HepG2 (cell line): Measurements from ENCODE around the gene FGFR3. TPM values are rescaled to one million over a fixed set of nuclear protein-coding genes. Genes with fewer than 3 reads are reported as not detected.

Source experiments
- ADNP ChIP-seq: sonication (generic); formaldehyde crosslinking; IDR thresholded peaks from 2 replicates; pipeline ENCODE4 v1.4.0; 2020; ENCODE audit warnings: missing genetic modification reagents
- CREB1 ChIP-seq, 2 experiments: fragments of 450-650 bp in 1 of 2; IDR thresholded peaks; 2 replicates each; pipeline ENCODE4 v1.6.1; 2016 to 2017; ENCODE audit warnings: control low read depth in 1 of 2, mild to moderate bottlenecking in 1 of 2, missing compliant biosample characterization in 1 of 2, missing genetic modification characterization in 1 of 2
- FOXA1 ChIP-seq, 2 experiments: fragments of 450-650 bp in 1 of 2; sonication (generic) in 1 of 2; formaldehyde crosslinking in 1 of 2; IDR thresholded peaks; 2 replicates each; pipeline versions ENCODE4 v1.4.0 to v1.6.1; 2016 to 2020; ENCODE audit warnings: missing genetic modification reagents in 1 of 2
- JUN ChIP-seq: sonication (generic); formaldehyde crosslinking; IDR thresholded peaks from 2 replicates; pipeline ENCODE4 v1.4.0; 2020; ENCODE audit warnings: mild to moderate bottlenecking, missing genetic modification reagents
- JUND ChIP-seq: sonication (generic); formaldehyde crosslinking; IDR thresholded peaks from 2 replicates; pipeline ENCODE4 v1.8.0; 2022; ENCODE audit warnings: mild to moderate bottlenecking, missing genetic modification reagents
- POLR2G ChIP-seq: fragments of 200-400 bp; formaldehyde crosslinking; IDR thresholded peaks from 2 replicates; pipeline ENCODE4 v1.6.1; 2018; ENCODE audit warnings: mild to moderate bottlenecking, low read depth, low read length, moderate library complexity
- RFX1 ChIP-seq: fragments of 450-650 bp; IDR thresholded peaks from 2 replicates; pipeline ENCODE4 v1.6.1; 2017
- SIN3B ChIP-seq: fragments of 150-350 bp; IDR thresholded peaks from 2 replicates; pipeline ENCODE4 v1.6.1; 2014; ENCODE audit warnings: low read length
- TMF1 ChIP-seq: sonication (generic); formaldehyde crosslinking; IDR thresholded peaks from 2 replicates; pipeline ENCODE4 v1.8.1; 2022; ENCODE audit warnings: low read depth, missing genetic modification reagents
- ZKSCAN1 ChIP-seq: fragments of 150-350 bp; IDR thresholded peaks from 2 replicates; pipeline ENCODE4 v1.6.1; 2014; ENCODE audit warnings: low read length
- ZMYM3 ChIP-seq: sonication (generic); formaldehyde crosslinking; IDR thresholded peaks from 2 replicates; pipeline ENCODE4 v1.5.1; 2020; ENCODE audit warnings: mild to moderate bottlenecking, missing genetic modification reagents
- ZNF232 ChIP-seq: sonication (generic); formaldehyde crosslinking; IDR thresholded peaks from 2 replicates; pipeline ENCODE4 v1.4.0; 2020; ENCODE audit warnings: missing genetic modification reagents, borderline replicate concordance
- ZNF382 ChIP-seq: sonication (generic); formaldehyde crosslinking; IDR thresholded peaks from 2 replicates; pipeline ENCODE4 v1.5.0; 2020; ENCODE audit warnings: missing genetic modification reagents, mild to moderate bottlenecking, borderline replicate concordance
- ZNF484 ChIP-seq: sonication (generic); formaldehyde crosslinking; IDR thresholded peaks from 2 replicates; pipeline ENCODE4 v1.5.1; 2020; ENCODE audit warnings: mild to moderate bottlenecking, low read depth, missing genetic modification reagents, borderline replicate concordance
- ZNF589 ChIP-seq: sonication (generic); formaldehyde crosslinking; conservative IDR thresholded peaks from 2 replicates; pipeline ENCODE4 v1.8.0; 2022; ENCODE audit warnings: mild to moderate bottlenecking, moderate library complexity, missing genetic modification reagents
- ZNF703 ChIP-seq: sonication (generic); formaldehyde crosslinking; IDR thresholded peaks from 2 replicates; pipeline ENCODE4 v1.5.1; 2020; ENCODE audit warnings: missing genetic modification reagents, mild to moderate bottlenecking, moderate library complexity, borderline replicate concordance
- polyA plus RNA-seq, 8 experiments: library from polyadenylated mRNA; depleted of rRNA in 3 of 8; stranded (reverse) in 7 of 8; unstranded in 1 of 8; fragments of >200 nt; fragmentation: Illumina TruSeq in 4 of 8; extraction: Trizol in 4 of 8; gene quantifications; 2 replicates each; pipeline versions ENCODE4 v1.2.1 to v1.2.3, GENCODE V29; 2011 to 2016; ENCODE audit warnings: low read depth in 4 of 8, missing spikeins in 1 of 8, mixed read lengths in 1 of 8; ENCODE audit not compliant: insufficient read depth in 1 of 8
- total RNA-seq, 5 experiments: library from RNA; depleted of rRNA; stranded (reverse); fragments of >200 nt; fragmentation: Illumina TruSeq; extraction: Trizol; gene quantifications; 2 replicates each; pipeline ENCODE4 v1.2.3, GENCODE V29; 2016; ENCODE audit warnings: low read depth in 1 of 5
- TF ChIP-seq, protein P1 (sequence below): sonication (generic); formaldehyde crosslinking; IDR thresholded peaks from 2 replicates; pipeline ENCODE4 v1.5.0; 2020; ENCODE audit warnings: mild to moderate bottlenecking, missing genetic modification reagents
- TF ChIP-seq, protein P2 (sequence below): sonication (generic); formaldehyde crosslinking; IDR thresholded peaks from 2 replicates; pipeline ENCODE4 v1.4.0; 2020; ENCODE audit warnings: missing genetic modification reagents, borderline replicate concordance
- TF ChIP-seq, protein P3 (sequence below): IDR thresholded peaks from 2 replicates; pipeline ENCODE4 v1.6.1; 2016; ENCODE audit warnings: low read depth, control low read depth
- TF ChIP-seq, protein P4 (sequence below): sonication (generic); formaldehyde crosslinking; IDR thresholded peaks from 2 replicates; pipeline ENCODE4 v1.4.0; 2020; ENCODE audit warnings: missing genetic modification reagents
- TF ChIP-seq, protein P5 (sequence below): sonication (generic); formaldehyde crosslinking; IDR thresholded peaks from 2 replicates; pipeline ENCODE4 v1.8.1; 2022; ENCODE audit warnings: mild to moderate bottlenecking, missing genetic modification reagents

The FGFR3 gene
- total and polyA plus RNA-seq, 2 of the 13 experiments (the other 11 are each of a cell fraction or from before 2014, with no cell fraction given): 103 to 109 TPM

DNA sequence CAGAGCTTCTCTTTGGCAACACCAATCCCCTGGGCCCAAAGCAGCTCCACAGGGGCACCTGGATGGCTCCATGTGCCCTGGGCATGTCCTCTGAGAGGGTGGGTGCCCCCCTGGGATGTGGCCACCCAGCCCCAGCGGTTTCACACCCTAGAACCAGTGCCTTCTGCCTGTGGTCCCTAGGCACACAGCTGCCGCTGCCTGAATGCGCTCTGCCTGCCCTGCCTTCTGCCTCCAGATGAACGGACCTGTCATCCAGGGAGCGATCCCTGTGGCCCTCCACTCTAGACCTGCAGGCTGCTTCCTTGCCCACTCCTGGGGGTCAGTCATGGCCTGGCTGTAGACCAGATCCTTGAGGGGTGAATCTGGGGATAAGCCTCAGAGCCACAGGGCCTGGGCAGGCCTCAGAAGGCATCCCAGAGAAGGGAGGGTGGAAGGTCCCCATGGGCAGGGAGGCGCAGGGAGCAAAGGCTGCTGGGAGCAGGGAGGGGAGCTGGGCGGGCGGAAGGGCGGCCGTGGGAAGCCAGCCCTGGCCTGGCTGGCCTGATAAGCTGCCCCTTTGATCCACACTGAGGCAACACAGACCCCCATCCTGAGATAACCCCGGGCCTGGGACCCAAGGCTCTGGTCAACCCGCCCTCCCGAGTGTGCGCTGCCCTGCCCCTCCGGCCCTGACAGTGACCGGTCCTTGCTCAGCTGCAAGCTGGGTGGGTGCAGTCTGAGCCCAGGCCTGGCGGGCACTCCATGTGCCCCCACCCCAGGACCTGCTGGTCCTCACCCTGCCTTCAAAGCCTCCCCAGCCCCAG, 8.1 kb upstream of the FGFR3 start (continued):
- TF ChIP-seq, protein P1, sequence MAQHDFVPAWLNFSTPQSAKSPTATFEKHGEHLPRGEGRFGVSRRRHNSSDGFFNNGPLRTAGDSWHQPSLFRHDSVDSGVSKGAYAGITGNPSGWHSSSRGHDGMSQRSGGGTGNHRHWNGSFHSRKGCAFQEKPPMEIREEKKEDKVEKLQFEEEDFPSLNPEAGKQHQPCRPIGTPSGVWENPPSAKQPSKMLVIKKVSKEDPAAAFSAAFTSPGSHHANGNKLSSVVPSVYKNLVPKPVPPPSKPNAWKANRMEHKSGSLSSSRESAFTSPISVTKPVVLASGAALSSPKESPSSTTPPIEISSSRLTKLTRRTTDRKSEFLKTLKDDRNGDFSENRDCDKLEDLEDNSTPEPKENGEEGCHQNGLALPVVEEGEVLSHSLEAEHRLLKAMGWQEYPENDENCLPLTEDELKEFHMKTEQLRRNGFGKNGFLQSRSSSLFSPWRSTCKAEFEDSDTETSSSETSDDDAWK (CRISPR knock-in tag): no peak
- TF ChIP-seq ADNP (CRISPR knock-in tag) (no peak), ZNF703 (CRISPR knock-in tag) (no peak), RFX1 (no peak), TMF1 (0 out of 2 replicates have a peak, but pooled peaks have one; percentile 22), ZNF232 (no peak; the same call in 1 of the 2 replicates), SIN3B (no peak), ZMYM3 (peak; percentile 56), JUN (CRISPR knock-in tag) (0 out of 2 replicates have a peak, but pooled peaks have one; percentile 33), POLR2G (peak; percentile 86), ZNF484 (no peak), CREB1 (IDR thresholded peaks at IDR 0.05) (no peak), CREB1 (CRISPR knock-in tag; IDR thresholded peaks at IDR 0.05) (no peak), ZKSCAN1 (no peak), ZNF382 (CRISPR knock-in tag) (no peak), FOXA1 (IDR thresholded peaks at IDR 0.05) (no peak), FOXA1 (CRISPR knock-in tag; IDR thresholded peaks at IDR 0.05) (peak; percentile 66), JUND (CRISPR knock-in tag) (peak; percentile 9; the same call in 1 of the 2 replicates), ZNF589 (no peak)
- TF ChIP-seq, protein P2, sequence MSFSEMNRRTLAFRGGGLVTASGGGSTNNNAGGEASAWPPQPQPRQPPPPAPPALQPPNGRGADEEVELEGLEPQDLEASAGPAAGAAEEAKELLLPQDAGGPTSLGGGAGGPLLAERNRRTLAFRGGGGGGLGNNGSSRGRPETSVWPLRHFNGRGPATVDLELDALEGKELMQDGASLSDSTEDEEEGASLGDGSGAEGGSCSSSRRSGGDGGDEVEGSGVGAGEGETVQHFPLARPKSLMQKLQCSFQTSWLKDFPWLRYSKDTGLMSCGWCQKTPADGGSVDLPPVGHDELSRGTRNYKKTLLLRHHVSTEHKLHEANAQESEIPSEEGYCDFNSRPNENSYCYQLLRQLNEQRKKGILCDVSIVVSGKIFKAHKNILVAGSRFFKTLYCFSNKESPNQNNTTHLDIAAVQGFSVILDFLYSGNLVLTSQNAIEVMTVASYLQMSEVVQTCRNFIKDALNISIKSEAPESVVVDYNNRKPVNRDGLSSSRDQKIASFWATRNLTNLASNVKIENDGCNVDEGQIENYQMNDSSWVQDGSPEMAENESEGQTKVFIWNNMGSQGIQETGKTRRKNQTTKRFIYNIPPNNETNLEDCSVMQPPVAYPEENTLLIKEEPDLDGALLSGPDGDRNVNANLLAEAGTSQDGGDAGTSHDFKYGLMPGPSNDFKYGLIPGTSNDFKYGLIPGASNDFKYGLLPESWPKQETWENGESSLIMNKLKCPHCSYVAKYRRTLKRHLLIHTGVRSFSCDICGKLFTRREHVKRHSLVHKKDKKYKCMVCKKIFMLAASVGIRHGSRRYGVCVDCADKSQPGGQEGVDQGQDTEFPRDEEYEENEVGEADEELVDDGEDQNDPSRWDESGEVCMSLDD (CRISPR knock-in tag): peak; percentile 56; the same call in 1 of the 2 replicates
- TF ChIP-seq, protein P3, sequence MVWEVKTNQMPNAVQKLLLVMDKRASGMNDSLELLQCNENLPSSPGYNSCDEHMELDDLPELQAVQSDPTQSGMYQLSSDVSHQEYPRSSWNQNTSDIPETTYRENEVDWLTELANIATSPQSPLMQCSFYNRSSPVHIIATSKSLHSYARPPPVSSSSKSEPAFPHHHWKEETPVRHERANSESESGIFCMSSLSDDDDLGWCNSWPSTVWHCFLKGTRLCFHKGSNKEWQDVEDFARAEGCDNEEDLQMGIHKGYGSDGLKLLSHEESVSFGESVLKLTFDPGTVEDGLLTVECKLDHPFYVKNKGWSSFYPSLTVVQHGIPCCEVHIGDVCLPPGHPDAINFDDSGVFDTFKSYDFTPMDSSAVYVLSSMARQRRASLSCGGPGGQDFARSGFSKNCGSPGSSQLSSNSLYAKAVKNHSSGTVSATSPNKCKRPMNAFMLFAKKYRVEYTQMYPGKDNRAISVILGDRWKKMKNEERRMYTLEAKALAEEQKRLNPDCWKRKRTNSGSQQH: no peak
- TF ChIP-seq, protein P4, sequence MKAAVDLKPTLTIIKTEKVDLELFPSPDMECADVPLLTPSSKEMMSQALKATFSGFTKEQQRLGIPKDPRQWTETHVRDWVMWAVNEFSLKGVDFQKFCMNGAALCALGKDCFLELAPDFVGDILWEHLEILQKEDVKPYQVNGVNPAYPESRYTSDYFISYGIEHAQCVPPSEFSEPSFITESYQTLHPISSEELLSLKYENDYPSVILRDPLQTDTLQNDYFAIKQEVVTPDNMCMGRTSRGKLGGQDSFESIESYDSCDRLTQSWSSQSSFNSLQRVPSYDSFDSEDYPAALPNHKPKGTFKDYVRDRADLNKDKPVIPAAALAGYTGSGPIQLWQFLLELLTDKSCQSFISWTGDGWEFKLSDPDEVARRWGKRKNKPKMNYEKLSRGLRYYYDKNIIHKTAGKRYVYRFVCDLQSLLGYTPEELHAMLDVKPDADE (CRISPR knock-in tag): no peak
- TF ChIP-seq, protein P5, sequence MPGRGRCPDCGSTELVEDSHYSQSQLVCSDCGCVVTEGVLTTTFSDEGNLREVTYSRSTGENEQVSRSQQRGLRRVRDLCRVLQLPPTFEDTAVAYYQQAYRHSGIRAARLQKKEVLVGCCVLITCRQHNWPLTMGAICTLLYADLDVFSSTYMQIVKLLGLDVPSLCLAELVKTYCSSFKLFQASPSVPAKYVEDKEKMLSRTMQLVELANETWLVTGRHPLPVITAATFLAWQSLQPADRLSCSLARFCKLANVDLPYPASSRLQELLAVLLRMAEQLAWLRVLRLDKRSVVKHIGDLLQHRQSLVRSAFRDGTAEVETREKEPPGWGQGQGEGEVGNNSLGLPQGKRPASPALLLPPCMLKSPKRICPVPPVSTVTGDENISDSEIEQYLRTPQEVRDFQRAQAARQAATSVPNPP (CRISPR knock-in tag): no peak
